HG02938 (cell line): Measurements from ENCODE around the gene DGUOK.

Experiments
- ATAC-seq: cut with Tn5 transposase; IDR thresholded peaks from one replicate; pipeline ENCODE4 v1.9.1; 2021; ENCODE audit warnings: mild to moderate bottlenecking, moderate library complexity; ENCODE audit not compliant: unreplicated experiment

DGUOK gene

DNA sequence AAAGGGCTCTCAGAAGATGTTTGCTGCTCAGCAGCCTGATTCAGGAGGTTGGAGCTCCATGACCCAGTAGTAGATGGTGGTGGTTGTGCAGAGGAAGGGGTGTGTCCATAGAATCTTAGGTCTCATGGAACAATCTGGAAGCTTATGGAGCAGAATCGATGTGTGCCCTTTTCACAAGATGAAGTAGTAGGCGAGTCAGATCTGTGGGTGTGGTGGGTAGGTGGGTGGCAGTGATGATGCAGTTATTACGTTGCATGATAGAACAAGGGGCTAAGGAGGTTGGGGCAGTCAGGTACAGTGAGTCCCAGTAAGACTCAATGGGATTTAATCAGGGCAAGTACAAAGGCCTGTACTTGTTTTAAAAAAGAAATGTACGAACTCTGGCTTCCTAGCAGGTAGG, 67.1 kb downstream of the DGUOK start:
- no peak for ATAC-seq

DNA sequence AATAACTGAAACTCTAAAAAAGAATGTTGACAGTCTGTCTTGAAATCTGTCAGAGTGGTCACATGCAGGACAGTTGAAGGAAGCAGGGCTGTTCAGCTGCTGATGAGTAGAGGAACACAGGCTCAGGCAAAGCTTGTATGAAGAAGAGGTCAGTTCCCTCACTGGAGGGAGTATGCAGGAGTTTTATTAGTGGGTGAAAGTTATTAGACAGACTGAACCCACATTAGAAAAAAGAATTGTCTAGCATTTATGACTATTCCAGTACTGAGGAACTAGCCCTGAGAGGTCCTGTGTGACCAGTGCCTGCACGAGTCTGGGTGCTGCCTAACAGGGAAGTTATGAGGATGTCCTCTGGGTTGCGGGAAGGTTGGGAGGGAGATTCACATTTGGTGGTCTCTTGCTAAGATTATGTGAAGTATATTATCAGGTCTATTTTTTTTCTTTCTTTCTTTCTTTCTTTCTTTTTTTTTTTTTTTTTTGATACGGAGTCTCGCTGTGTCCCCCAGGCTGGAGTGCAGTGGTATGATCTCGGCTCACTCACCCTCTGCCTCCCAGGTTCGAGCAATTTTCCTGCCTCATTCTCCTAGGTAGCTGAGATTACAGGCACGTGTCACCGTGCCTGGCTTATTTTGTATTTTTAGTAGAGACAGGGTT, 67.6 kb downstream of the DGUOK start:
- ATAC-seq = no peak

DNA sequence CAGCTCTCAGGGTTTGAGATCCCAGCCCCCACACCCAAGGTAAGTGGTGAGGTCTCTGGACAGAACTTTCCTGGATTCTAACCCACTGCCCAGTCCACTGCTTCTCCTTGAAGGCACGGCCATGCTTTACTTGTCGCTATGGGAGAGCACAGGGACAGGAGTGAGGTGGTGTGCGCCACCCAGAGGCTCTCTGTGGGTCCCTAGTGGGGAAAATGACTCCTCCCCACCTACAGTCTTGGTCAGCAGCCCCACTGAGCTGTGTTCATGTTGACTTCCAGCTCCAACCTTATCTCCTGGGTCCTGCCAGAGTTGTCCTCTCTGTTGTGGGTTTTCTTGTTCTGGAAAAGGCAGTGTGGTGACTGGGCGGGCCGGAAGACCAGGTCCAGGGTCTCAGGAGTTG, 69.1 kb downstream of the DGUOK start:
- no peak for ATAC-seq

DNA sequence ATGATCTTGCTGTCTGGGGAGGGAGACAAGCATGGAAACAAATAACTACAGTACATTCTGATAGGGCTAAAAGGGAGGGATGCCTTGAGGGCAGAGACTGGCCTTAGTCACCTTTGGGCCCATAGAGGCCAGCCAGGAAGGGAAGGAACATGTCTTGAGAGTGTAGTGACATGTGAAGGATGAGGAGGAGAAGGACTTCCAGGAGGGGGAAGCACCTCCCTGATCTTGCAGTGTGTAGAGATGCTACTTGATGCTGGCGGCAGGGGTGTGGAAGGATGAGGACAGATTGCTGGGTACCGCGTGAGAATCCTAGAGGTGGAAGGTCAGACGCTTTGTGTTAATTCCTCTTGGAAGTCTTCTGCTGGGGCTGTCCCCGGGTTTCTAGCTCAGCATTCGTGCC, 71.1 kb downstream of the DGUOK start:
- ATAC-seq = no peak

DNA sequence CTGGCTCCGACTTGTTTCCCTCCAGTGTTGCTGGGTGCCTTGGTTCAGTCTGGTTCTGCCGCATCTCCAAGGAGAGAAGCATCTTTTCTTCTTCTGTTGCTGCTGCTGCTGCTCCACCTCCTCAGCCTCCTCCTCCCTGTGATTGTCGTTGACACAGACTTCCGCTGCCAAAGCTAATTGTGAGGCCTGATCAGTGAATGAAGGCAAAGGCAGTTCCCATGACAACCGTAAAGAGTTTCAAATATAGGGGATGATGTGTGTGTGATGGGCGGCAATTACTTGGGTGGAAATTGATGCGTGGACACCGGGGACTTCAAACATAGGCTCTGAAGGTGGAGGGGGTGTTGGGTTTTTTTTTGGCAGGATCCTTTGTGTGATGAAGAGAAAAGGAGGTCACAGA, 71.8 kb downstream of the DGUOK start:
- no peak for ATAC-seq

DNA sequence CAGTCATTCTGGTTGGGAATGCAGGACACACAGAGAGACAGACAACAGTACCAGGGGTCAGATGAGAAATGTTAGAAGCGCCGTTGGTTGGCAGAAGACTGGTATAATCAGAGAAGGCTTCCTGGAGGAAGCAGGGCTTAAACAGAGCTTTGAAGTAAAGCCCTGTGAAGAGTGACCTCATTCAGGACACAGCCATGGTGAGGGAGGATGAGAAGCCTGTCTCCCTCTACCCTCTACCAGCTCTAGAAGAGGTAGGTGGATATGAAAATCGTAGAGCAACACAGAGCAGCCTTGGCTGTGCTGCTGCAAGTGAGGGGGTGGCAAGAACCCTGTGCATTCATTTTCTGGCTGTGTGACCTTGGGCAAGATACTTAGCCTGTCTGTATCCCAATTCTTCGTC, 72.3 kb downstream of the DGUOK start:
- ATAC-seq = no peak

DNA sequence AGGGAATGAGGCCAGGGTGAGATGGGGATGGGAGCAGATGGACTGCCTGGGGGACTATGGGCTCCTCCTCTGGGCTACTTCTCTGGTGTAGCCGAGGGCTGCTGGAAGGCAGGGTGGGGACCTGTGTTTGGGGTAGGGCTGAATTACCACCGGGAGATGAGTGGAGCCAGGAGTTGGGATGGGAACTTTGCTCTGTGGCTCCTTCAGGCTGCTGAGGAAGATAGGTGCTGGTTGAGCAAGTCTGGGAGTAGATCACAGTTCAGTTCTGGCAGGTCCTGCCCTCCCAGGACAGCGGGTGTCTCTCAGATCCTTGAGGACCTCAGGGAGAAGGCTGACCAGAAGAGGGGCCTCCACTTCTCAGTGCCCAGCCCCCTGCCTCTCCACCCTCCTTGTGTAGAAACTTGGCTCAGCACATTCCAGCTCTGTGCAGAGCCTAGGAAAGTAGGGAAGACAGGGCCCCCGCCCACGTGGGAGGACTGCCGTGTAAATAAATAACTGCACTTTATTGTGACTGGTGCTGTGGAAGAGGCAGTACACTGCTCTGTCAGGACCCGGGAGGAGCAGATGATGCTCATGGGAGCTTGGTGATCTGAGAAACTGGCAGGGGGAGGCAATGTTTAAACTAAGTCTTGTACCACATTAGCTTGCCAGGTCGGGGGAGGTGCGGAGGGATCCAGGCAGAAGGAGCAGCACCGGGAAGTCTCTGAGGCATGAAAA, 73.4 kb downstream of the DGUOK start:
- no peak for ATAC-seq

DNA sequence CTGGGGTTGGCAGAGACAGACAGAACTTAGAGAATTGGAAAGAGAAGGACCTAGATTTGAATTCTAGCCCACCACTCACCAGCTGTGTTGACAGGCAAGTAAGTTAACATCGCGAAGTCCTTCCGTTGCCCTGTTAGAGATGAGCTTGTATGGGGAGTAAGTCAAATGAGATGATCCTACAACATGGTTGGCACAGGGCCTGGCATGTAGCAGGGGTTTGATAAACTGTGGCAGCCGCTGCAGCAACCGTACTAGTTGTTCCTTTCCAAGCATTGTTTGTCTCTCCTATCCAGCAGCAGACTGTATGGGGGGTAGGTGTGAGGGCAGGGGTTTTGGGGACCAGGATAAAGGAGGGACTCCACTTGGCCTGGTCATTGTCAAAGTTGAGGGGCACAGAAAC, 74.0 kb downstream of the DGUOK start:
- no peak for ATAC-seq

DNA sequence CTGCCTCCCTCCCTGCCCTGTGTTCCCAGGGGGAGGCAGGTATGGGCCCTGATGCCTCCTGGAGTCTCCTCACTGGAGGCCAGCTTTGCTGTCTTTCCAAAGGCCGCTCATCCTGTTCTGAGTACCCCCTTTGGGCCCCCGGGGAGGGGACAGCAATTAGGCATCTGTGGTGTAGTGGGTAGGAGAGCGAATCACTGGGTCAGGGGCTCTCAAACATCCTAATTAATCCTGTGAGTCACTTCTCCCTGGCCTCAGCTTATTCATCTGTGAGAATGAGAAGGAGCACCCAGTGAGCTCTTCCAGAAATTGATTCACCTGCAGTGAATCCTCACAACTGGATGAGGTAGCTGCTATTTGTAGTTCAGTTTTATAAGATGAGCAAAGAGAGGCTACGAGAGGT, 74.4 kb downstream of the DGUOK start:
- no peak for ATAC-seq

DNA sequence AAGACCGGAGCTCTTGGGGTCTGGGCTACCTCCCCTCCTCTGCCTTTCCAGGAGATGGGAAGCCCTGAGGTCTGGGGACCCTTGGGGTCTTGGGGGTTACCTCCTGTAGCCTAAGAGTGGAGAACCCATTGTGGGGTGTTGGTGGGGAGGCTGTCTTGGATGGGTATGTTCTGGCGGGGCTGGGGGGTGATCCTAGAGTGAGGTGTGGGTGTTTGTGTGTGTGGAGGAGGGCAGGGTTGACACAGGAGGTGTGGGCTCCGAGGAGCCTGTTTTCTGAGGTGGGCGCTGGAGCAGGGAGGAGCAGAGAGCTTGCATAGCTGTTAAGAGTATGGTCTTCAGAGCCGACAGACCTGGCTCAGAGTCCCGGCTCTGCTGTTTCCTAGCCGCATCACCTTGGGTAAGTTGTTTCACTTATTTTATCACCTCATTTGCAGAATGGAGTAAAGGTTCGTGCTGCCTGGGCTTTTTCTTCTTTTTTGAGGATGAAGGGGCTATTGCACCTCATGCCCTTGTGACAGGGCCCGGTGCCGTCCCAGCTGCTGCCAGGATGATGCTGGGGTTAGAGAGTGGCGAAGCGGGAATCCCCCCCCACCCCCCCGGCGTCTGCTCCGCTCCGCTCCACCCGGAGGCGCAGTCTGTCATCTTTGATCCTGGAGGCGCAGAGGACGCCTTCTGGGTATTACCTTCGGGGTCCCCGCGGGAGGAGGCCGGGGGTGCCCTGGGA, 75.3 kb downstream of the DGUOK start:
- peak; percentile 41 for ATAC-seq

DNA sequence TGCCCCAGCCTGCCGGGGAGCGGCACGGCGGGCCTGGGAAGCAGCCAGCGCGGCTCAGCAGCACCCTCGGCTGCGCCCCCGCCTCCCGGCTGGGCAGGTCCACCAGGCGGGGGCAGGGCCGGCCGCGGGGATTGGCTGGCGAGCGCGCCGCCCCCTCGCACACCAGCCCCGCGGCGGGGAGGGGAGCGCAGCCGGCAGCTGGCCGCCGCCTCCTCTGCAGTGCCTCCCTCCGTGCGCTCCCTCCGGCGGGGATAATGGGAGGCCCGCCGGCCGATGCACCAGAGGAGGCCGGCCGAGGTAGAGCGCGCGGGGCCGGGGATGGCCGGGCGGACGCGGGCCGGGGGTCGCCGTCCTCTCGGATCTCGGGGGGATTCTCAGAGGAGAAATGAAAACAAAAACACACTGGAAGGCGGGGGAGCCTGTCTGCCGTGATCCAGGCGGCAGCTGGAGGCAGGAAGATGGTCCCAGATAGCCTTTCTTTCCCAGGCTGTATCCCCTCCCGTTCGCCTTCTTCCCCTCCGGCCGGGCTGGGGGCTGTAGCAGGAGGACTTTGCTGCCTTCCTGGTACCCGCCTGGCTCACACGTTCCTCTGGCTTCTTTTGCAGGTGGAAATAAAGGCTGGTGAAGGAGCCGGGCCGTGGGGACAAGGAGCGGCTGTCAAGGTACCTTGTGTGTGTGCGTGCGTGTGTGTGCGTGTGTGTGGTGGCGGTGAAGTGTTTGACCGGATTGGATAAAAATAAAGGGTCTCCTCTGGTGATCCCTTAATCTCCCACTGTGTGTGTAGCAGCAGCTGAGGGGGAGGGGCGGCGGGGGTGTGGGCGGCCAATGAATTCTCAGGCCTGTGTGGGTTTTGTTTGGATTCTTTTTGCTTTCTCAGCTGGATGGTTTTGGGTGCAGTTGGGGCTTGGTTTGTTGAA, 76.1 kb downstream of the DGUOK start:
- peak; percentile 83 for ATAC-seq

DNA sequence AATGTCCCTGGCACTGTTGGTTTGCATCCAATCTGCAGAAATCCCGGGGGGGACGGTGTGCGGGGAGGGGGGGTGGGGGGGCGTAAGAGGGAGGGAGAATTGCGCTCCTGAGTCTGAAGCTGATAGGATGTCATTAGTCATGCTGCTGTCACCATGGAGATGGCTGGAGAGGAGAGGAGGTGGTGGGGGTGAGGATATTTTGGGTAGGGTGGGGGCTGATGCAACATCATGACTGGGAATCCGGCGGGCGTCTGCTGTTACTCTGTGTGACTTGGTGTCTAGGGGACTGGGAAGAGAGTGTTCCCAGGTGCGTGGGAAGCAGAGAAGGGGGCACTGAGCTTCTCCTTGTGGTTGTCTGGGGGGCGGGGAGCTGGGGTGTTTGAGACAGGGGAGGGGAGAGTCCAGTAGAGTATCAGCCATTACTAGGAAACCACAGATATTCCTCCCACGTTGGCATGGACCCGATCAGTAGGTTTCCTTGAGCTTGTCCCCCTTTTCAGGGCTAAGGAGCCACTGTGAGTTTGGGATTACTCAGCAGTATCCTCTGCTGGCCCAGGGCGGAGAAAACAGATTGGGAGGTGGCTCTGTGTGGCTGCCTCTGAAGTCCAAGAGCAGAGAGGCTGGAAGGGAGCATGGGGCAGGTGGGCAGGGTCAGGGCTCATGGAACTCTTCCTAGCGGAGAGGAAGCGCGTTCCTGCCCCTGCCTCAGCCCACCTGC, 77.0 kb downstream of the DGUOK start:
- ATAC-seq = no peak

DNA sequence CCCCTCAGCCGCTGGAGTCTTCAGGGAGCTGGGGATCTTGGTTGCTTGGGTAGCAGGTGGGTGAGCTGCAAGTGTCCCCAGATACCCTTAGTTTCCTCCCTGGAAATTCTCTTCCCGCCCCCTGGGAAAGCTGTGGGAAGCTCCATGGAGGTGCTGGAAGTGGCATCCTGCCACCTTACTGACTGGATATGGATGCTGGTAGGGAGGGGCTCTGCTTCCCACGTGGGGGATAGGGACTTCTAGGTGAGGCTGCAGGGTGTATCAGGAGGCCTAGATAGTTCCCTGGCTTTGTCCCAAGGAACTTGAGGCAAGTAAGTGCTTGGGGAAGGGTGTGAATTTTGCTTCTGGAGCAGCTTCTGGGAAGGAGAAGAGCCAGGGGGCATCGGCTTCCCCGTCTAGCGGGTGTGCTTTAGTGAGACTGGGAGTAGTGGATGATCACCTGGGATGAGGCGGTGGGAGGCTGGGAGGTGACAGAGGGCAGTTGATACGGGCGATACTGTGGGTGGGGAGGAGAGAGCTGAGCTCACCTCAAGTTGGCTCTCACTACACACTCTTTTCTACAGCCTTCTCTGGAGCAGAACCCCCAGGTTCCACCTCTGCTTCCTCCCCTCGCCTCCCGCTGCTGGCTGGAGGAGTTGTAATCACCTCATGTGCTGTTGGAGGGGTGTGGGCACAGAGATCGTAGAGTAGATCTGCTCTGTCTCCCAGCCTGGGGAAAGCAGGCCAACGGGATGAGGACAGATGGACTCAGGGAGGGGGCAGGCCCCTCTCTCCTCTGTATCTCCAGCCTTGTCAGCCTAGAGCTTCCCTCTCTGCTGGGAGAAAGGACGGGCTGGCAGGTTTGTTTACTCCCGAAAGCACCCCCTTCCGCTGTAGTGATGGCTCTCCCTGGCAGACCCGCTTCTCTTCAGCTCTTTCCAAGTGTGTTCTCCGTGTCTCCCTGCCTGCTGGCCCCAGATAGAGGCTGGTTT, 77.8 kb downstream of the DGUOK start:
- ATAC-seq = no peak

DNA sequence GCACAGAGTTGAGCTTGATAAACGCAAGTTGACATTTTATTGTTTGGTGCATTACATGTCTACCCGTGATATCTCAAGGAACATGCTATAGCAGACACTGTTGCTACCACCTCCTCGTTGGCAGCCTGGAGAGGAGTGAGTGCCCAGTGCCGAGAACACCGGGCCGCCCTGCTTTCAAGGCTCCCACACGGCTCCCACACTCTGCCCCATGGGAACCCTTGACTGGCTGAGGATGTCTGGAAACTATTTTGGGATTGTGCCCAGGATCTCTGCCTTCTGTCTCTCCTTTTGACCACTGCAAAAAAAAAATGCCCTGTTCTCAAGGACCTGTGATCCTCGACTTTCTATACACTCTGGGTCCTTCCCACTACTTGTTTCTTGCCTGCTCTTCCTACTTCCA, 79.1 kb downstream of the DGUOK start:
- no peak for ATAC-seq

DNA sequence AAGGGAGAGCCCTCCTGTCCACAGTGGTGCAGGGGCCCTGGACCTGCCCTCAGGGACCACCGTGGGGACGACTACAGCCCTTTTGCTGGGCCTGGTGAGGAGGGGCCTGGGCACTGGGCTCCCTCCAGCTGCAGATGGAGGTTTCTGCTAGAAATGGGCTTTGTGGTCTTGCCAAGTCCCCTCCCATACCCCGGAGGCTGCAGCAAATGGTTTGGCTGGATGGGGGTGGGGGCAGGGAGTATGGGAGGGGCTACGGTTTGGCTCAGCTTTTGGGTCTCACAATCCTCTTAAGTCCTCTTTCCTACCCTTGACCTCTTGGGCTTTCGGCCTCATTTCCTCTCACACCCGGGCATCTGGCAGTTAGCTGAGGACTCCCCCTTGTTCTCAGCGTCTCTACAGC, 79.8 kb downstream of the DGUOK start:
- ATAC-seq = no peak

DNA sequence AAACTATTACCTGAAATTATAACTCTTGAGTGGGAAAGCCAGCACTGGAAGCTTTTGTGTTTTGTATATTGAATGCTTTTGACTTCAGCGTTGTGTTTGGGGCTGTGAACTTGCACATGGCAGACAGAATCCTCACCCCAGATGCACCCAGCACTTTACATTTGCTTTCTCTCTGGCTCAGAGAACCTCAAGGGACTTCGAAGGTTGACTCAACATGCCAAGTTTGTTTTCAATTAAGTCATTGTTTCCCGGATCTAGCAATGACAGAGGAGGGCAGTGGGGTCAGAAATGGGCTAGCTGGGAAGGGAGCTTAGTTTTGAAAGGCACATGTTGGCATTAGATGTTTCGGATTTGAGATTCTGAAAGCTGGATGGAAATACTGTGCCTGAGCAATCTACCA, 80.4 kb downstream of the DGUOK start:
- no peak for ATAC-seq

DNA sequence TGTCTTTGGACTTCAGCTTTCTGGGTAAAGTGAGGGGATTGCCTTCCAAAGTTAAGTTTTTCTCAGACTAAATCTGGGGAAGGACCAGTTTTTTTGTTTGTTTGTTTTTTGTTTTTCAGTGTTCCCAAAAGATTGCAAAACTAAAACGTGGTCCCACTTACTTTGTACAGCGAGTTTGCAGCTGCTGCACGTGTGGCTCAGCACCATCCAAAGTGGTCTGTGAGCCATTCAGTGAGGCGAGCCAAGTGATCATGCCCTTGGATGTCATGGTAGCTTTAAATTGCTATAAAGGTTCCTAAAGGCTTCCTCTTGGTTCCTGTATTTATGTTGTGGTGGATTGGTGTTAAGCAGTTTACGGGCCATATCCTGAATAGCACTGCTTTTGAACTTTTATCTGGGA, 81.0 kb downstream of the DGUOK start:
- no peak for ATAC-seq
